ENCODE measurements around the gene STXBP2. TPM values are rescaled to one million over a fixed set of nuclear protein-coding genes. Genes with fewer than 3 reads are reported as not detected.
A peak's percentile ranks its signal among the peaks of the same experiment; 100 is the strongest.

STXBP2 gene
- total and polyA plus RNA-seq, 4 donors: 80.3 to 455 (median 195) TPM

DNA sequence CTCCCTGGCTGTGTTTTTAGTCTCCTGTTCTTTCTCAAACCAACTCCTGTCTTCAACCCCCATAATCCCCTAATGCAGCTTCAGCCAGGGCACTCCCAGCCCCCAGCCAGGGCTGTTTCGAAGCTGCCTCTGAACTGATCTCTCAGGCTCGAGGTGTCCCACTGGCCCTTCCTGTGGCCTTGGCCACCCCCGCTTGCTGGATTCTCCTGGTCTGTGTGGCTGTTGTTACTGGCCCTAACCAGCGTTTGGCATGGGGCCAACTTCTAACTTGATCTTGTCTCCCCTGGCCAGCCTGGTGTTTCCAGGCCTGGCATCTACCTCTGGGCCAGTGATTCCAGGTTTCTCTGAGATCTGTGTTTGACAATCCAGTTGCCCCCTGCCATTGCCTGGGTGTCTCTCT is 18.6 kb upstream of the STXBP2 start:
- no peak for ATAC-seq (ENCODE audit: insufficient read depth, low FRiP score)
- no peak for DNase-seq
- Histone ChIP-seq H3K36me3 (ENCODE audit: control insufficient read depth in 4 of 4, insufficient read depth in 4 of 4, low read length in 4 of 4) (peaks cover 10 to 66% (median 18%) of the 10 kb centered on the region in 4 donors), H3K9ac (ENCODE audit: insufficient read depth in 1 of 2, low read length in 2 of 2) (no peak overlapping the region), H3K27me3 (ENCODE audit: control insufficient read depth in 3 of 3, insufficient read depth in 3 of 3, low read length in 2 of 3) (no peaks in the 10 kb centered on the region), H3K4me1 (ENCODE audit: control insufficient read depth in 5 of 5, insufficient read depth in 5 of 5, low read length in 5 of 5) (peaks cover 0 to 10% (median 4%) of the 10 kb centered on the region in 5 donors), H3K27ac (ENCODE audit: low read depth in 1 of 2, low read length in 1 of 2) (peak overlapping the region in 1 of 2 donors; percentile 82), H3K9me3 (ENCODE audit: control insufficient read depth in 4 of 4, insufficient read depth in 3 of 4, low read length in 3 of 4) (no peaks in the 10 kb centered on the region), H3K4me3 (no peak overlapping the region)
- TF ChIP-seq, protein P1, sequence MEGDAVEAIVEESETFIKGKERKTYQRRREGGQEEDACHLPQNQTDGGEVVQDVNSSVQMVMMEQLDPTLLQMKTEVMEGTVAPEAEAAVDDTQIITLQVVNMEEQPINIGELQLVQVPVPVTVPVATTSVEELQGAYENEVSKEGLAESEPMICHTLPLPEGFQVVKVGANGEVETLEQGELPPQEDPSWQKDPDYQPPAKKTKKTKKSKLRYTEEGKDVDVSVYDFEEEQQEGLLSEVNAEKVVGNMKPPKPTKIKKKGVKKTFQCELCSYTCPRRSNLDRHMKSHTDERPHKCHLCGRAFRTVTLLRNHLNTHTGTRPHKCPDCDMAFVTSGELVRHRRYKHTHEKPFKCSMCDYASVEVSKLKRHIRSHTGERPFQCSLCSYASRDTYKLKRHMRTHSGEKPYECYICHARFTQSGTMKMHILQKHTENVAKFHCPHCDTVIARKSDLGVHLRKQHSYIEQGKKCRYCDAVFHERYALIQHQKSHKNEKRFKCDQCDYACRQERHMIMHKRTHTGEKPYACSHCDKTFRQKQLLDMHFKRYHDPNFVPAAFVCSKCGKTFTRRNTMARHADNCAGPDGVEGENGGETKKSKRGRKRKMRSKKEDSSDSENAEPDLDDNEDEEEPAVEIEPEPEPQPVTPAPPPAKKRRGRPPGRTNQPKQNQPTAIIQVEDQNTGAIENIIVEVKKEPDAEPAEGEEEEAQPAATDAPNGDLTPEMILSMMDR (IDR thresholded peaks at IDR 0.05; ENCODE audit: control extremely low read depth, extremely low read depth): no peak
- WGBS, 2 donors: 61 to 75% methylated on average over 4 of the region's 4 CpGs

DNA sequence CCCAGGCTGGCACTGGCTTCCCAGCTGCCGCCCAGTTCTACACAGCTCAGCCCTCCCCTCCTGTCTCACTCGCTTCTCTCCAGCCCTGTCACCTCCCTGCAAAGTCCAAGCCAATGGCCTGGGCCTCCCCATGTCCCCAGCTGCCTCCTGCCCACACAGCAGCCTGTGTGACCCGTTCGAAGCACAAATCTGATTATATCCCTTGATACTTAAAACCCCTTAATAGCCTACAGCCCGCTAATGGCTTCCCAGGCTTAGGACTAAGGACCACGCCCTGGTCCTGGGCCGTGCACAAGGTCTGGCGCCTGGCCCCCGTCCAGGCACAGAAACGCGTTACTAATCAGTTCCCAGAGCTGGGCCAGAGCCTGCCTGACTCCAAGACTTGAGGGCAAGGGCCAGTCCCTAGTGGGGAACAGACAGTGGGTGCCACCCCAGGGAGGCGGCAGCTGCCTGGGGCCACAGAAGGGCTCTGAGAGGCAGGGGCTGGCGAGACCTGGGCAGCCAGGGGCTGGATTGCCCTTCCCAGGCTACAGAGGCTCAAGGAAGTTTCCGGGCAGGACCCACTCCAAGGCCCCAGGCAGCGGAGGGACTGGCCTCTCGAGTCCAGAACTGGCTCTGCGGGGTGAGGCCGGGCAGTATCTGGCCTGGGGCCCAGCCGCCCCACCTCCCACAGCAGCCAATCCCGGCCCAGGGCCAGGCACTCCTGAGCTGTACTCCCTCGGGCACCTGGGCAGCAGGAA is 18.0 kb upstream of the STXBP2 start:
- H3K4me1 ChIP-seq (ENCODE audit: control insufficient read depth in 5 of 5, insufficient read depth in 5 of 5, low read length in 5 of 5): peaks cover 0 to 10% (median 4%) of the 10 kb centered on the region in 5 donors
- TF ChIP-seq, protein P1 (IDR thresholded peaks at IDR 0.05; ENCODE audit: control extremely low read depth, extremely low read depth): no peak
- H3K27ac ChIP-seq (ENCODE audit: low read depth in 1 of 2, low read length in 1 of 2): peak overlapping the region in 1 of 2 donors; percentile 82
- no peaks in the 10 kb centered on the region for H3K27me3 ChIP-seq (ENCODE audit: control insufficient read depth in 3 of 3, insufficient read depth in 3 of 3, low read length in 2 of 3)
- no peak overlapping the region for H3K4me3 ChIP-seq
- H3K36me3 ChIP-seq (ENCODE audit: control insufficient read depth in 4 of 4, insufficient read depth in 4 of 4, low read length in 4 of 4): peaks cover 10 to 72% (median 19%) of the 10 kb centered on the region in 4 donors
- DNase-seq (peak in 2 of 3 donors; percentile 32 to 56), ATAC-seq (ENCODE audit: insufficient read depth, low FRiP score) (peak; percentile 75)
- 72 to 89% methylated on average over 21 of the region's 21 CpGs for WGBS, 2 donors
- no peaks in the 10 kb centered on the region for H3K9me3 ChIP-seq (ENCODE audit: control insufficient read depth in 4 of 4, insufficient read depth in 3 of 4, low read length in 3 of 4)
- no peak overlapping the region for H3K9ac ChIP-seq (ENCODE audit: insufficient read depth in 1 of 2, low read length in 2 of 2)

DNA sequence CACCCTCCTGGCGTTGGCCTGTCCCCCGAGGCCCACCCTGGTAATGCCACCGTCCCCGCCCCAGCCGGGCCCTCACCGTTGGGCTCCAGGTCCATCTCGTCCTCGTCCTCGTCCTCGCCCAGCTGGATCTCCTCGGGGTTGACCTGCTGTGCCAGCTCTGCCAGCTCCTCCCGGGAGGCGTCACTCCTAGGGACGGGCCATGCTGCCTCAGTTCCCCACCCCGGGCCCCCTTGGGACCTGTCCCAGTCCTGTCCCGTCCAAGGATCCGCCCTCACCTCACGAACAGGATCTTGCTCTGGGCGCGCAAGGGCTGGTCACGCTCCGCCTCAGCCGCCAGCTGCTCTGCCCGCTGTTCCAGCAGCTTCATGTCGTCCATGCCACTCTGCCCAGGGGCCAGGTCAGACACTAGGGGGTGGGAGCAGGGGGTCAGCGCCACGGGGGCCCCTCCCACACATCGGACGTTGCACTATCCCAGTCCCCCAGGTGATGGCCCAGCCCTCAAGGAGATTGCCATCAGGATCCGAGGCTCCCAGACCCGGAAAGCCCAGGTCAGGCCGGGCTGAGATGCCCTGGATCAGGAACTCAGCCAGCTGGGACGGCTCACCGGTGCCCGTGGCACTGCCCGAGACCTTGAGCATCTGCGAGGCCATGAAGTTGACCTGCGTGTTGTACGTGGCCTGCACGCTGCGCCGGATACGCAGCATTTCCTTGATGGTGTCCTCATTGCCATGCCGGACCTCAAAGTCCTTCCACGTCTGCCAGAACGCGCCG is 17.1 kb upstream of the STXBP2 start:
- ATAC-seq (ENCODE audit: insufficient read depth, low FRiP score): peak; percentile 12
- Histone ChIP-seq H3K9me3 (ENCODE audit: control insufficient read depth in 4 of 4, insufficient read depth in 3 of 4, low read length in 3 of 4) (no peaks in the 10 kb centered on the region), H3K4me3 (no peak overlapping the region), H3K36me3 (ENCODE audit: control insufficient read depth in 4 of 4, insufficient read depth in 4 of 4, low read length in 4 of 4) (peaks cover 10 to 81% (median 19%) of the 10 kb centered on the region in 4 donors), H3K27ac (ENCODE audit: low read depth in 1 of 2, low read length in 1 of 2) (peak overlapping the region in 1 of 2 donors; percentile 78), H3K27me3 (ENCODE audit: control insufficient read depth in 3 of 3, insufficient read depth in 3 of 3, low read length in 2 of 3) (no peaks in the 10 kb centered on the region), H3K9ac (ENCODE audit: insufficient read depth in 1 of 2, low read length in 2 of 2) (no peak overlapping the region), H3K4me1 (ENCODE audit: control insufficient read depth in 5 of 5, insufficient read depth in 5 of 5, low read length in 5 of 5) (peaks cover 0 to 10% (median 4%) of the 10 kb centered on the region in 5 donors)
- TF ChIP-seq, protein P1 (IDR thresholded peaks at IDR 0.05; ENCODE audit: control extremely low read depth, extremely low read depth): no peak
- DNase-seq: no peak
- 77 to 85% methylated on average over 48 of the region's 48 CpGs for WGBS, 2 donors
